GM12875 (cell line): Measurements from ENCODE around the gene PTGES3.

Experiments
- H3K4me3 ChIP-seq: one replicate; pipeline ENCODE4 v1.5.1; 2011; ENCODE audit warnings: low read depth, low read length, control low read depth
- CTCF ChIP-seq: IDR thresholded peaks from 2 replicates; pipeline ENCODE4 v1.5.1; 2011; ENCODE audit warnings: low read depth, mild to moderate bottlenecking, control low read depth, inconsistent platforms, low read length, moderate library complexity, borderline replicate concordance; ENCODE audit not compliant: insufficient read depth

Gene PTGES3

GRCh38 chr12:56635806-56636674 is 52.0 kb downstream of the PTGES3 start:
- H3K4me3 ChIP-seq = peak overlapping the region; percentile 84
- no peak for TF ChIP-seq CTCF

- peak; percentile 42; the same call in 1 of the 2 replicates for TF ChIP-seq CTCF
Observed at GRCh38 chr12:56634837-56635791, 53.0 kb downstream of the PTGES3 start.

GRCh38 chr12:56634242-56634836 is 53.7 kb downstream of the PTGES3 start:
- peak overlapping the region; percentile 84 for H3K4me3 ChIP-seq
- TF ChIP-seq CTCF = no peak

More at GRCh38 chr12:56634837-56635791, 53.0 kb downstream of the PTGES3 start:
- peak overlapping the region; percentile 84 for H3K4me3 ChIP-seq

GRCh38 chr12:56633468-56634241 is 54.4 kb downstream of the PTGES3 start:
- H3K4me3 ChIP-seq = peak overlapping the region; percentile 84

GRCh38 chr12:56632701-56633467 is 55.2 kb downstream of the PTGES3 start:
- H3K4me3 ChIP-seq = peak overlapping the region; percentile 40
- no peak for TF ChIP-seq CTCF

More at GRCh38 chr12:56633468-56634241, 54.4 kb downstream of the PTGES3 start:
- TF ChIP-seq CTCF = no peak
